Erythroblast (primary cell): ENCODE measurements around the gene LHFPL6.

Experiments used
- DNase-seq, 2 experiments: peaks; one replicate each; lab custom pipeline; 2025; lab: John Stamatoyannopoulos, UW
- GATA1 ChIP-seq: IDR thresholded peaks from 2 replicates; pipeline ENCODE4 v1.6.1; 2011; ENCODE audit warnings: low read depth, mild to moderate bottlenecking, control low read depth, low read length, moderate library complexity
- POLR2A ChIP-seq: IDR thresholded peaks from 2 replicates; pipeline ENCODE4 v1.6.1; 2011; ENCODE audit warnings: mild to moderate bottlenecking, low read length

LHFPL6 gene

GRCh38 chr13:39391761-39392160 is 211.2 kb downstream of the LHFPL6 start:
- DNase-seq, result no peak
- TF ChIP-seq POLR2A, result no peak
- no peak for TF ChIP-seq GATA1

GRCh38 chr13:39389013-39389412 is 214.0 kb downstream of the LHFPL6 start:
- DNase-seq, result no peak
- TF ChIP-seq POLR2A, result no peak
- no peak for TF ChIP-seq GATA1

DNA sequence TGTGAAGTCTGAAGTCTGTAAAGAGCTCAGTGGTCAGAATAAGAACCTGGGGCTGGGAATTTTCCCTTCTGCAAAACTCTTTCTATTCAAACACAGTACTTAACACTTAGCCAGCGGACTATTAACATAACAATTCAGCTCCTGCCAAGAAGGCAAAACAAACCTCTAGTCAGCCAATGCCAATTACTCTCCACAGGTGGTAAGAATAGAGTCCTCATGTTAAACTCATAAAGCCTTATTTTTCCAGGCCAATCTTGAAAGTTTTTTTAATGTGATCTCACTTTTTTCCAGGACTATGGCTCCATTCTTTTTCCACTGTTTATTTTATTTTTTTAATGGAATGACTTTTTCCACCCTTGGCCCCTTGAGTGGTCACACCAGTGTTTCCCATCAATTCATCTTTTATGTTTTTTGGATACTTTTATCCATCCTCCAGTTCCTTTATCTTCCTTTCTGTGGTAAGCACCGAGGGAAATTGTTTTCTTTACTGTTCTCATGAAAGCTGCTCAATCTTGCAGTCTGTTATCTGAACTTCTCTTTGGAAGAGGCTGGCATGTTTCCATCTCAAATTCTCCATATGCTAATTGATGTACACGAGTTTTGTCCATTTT is 217.3 kb downstream of the LHFPL6 start:
- DNase-seq, result no peak
- no peak for TF ChIP-seq GATA1
- TF ChIP-seq POLR2A, result no peak

DNA sequence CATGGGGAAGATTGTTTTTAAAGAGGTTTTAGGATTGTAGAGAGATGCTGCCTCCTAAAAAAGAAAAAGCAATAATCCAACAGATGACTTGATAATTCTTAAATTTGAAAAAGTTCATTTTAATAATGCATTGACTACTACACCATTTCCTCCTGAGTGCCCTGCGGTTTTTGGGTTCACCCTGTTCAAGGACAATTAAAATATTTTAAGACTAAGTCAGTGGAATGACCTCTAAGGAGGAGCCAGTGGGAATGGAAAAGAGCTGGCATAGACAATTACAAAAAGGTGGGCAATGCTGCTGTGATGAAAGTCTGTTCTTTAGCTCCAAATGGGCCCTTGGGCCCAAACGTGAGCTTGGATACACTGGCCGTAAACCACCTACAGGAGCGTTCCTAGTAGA is 217.8 kb downstream of the LHFPL6 start:
- no peak for TF ChIP-seq POLR2A

DNA sequence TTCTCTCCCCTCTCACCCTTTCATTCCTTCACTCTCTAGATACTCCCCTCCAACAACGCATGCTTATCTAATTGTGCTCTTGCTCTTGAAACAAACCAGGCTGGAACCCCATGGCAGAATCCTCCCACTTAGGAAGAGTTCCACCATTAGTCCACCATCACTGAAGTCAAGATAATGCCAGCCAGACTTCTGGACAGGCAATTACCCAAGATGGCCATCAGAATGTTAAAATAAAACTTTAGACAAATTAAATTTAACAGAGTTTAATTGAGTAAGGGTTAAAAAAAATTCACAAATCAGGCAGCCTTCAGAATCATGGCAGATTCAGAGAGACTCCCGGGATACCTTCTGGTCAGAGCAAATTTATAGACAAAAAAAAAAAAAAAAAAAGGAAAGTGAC is 221.5 kb downstream of the LHFPL6 start:
- no peak for DNase-seq
- TF ChIP-seq GATA1, result no peak
- TF ChIP-seq POLR2A, result no peak

More for the DNA sequence above, 217.8 kb downstream of the LHFPL6 start:
- no peak for DNase-seq

GRCh38 chr13:39379667-39380655 is 223.0 kb downstream of the LHFPL6 start:
- peak; percentile 23 to 25 for DNase-seq
- TF ChIP-seq GATA1 (no peak), POLR2A (no peak)

GRCh38 chr13:39379118-39379517 is 223.9 kb downstream of the LHFPL6 start:
- TF ChIP-seq GATA1, result no peak
- no peak for TF ChIP-seq POLR2A

GRCh38 chr13:39378306-39378705 is 224.7 kb downstream of the LHFPL6 start:
- peak; percentile 33 to 62 for DNase-seq
- TF ChIP-seq GATA1, result no peak
- no peak for TF ChIP-seq POLR2A

More at GRCh38 chr13:39379118-39379517, 223.9 kb downstream of the LHFPL6 start:
- DNase-seq, result peak; percentile 9 to 16

DNA sequence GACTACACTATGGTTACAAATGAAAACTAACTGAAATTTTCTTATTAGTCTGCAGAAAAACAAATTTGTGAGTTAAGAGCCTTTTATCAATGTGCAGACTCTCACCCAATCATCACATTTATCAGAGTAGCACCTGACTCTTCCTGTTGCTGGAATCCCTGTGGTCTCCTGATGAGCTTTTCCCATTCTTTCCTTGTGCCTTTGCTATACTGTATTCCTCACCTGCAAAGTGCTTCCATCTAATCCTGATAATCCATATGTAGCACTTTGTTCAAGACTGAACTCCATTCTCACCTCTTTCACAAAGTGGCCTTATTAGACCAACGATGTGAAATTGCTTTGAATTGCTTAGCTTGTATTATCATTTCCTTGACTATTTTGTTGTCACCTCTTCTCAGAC is 225.3 kb downstream of the LHFPL6 start:
- DNase-seq, result no peak
- TF ChIP-seq POLR2A, result no peak
- no peak for TF ChIP-seq GATA1

DNA sequence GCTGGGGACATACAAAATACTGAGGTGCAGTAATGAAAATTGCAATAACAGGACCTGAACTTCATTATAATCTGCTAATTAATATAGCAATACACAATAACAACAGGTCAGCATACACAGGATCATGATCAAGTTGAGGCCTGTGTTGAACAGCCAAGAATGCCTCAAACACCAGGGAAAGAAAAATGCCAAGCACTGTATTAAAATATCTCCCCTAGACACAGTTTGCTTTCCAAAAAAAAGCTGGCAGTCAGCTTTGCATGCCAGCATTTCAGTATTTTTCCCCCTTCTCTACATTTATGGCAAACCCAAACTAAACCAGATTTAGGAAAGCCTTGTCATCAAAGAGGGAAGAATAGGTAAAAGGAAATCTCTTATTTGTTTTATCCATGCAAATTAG is 226.9 kb downstream of the LHFPL6 start:
- TF ChIP-seq POLR2A (no peak), GATA1 (no peak)
- DNase-seq, result peak in 1 of 2 experiments; percentile 32

DNA sequence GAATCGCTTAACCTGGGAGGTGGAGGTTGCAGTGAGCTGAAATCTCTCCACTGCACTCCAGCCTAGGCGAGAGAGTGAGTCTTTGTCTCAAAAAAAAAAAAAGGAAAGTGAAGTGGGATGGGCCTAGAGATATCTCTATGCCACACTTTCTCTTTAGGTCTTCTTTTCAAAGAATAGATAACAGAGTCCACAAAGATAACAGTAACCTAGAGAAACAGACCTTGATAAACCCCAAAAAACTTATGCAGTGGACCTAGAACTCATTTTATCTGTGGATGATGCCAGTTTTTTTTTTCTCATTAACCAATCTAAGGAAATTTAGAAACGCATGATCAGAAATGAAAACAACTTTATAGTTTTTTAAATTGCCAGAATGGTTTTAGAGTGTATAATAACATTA is 227.4 kb downstream of the LHFPL6 start:
- peak; percentile 46 to 82 for DNase-seq
- no peak for TF ChIP-seq GATA1
- TF ChIP-seq POLR2A, result no peak

GRCh38 chr13:39374741-39375189 is 228.2 kb downstream of the LHFPL6 start:
- TF ChIP-seq POLR2A (no peak), GATA1 (no peak)
- DNase-seq, result peak; percentile 10

DNA sequence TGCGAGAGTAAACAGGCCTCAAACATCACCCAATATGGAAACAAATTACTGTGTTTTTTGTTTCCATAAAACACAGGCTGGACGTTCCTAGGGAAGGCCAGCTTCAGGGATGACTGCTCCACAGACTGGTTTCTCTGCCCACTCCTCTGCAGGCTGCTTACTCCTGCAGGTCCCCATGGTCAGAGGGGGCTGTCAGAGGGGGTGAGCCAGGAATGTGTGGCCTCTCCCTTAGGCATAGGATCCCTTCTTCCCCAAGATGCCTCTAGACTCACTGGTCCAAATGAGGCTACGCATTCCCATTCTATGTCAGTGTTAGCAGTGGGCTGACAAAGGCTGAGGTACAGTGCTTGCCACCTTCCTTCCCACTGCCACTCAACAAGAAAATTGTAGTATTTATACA is 229.8 kb downstream of the LHFPL6 start:
- no peak for DNase-seq
- no peak for TF ChIP-seq GATA1
- no peak for TF ChIP-seq POLR2A

- TF ChIP-seq POLR2A (no peak), GATA1 (no peak)
- DNase-seq, result no peak
Observed at GRCh38 chr13:39371706-39372105, 231.3 kb downstream of the LHFPL6 start.
